CD4-positive, alpha-beta T cell (primary cell): ENCODE data around the gene ACOT12. TPM values are rescaled to one million over a fixed set of nuclear protein-coding genes. Genes with fewer than 3 reads are reported as not detected.
"Not testable (repeated sequence)": the region's sequence is repeated elsewhere in the genome, so short reads cannot be mapped to it uniquely, and the experiment has no call there.

Experiments used
- ATAC-seq: fragments of 200-7000 bp; cut with Tn5 transposase; one replicate; pipeline ENCODE4 v1.10.0; 2022; ENCODE audit warnings: mild to moderate bottlenecking; ENCODE audit not compliant: poor library complexity
- CTCF ChIA-PET: fragments of 350-600 bp; sonication (Branson Sonifier 250); formaldehyde crosslinking; loops from one replicate; lab custom pipeline; 2021; ENCODE audit warnings: antibody characterized with exemption, inconsistent platforms; lab: Charles Lee
- POLR2A ChIA-PET: fragments of 350-600 bp; sonication (Branson Sonifier 250); formaldehyde crosslinking; loops from one replicate; lab custom pipeline; 2021; ENCODE audit warnings: antibody characterized with exemption, inconsistent platforms; lab: Charles Lee
- DNase-seq, 14 experiments: peaks; one replicate each; pipeline ENCODE4 v3.0.0-alpha.2; 2013 to 2020; ENCODE audit warnings: mixed read lengths in 2 of 14
- H3K27ac ChIP-seq, 2 donors: one replicate each; pipeline versions ENCODE4 v1.5.1 to v1.7.0; 2013; ENCODE audit warnings: low read length in 2 of 2, low read depth in 1 of 2, mild to moderate bottlenecking in 1 of 2
- H3K27me3 ChIP-seq, 2 experiments: 1 replicate in 1 of 2; 2 replicates in 1 of 2; pipeline versions ENCODE4 v1.6.1 to v1.7.0; 2013; ENCODE audit warnings: low read length in 2 of 2, control low read depth in 1 of 2, mild to moderate bottlenecking in 1 of 2, moderate library complexity in 1 of 2; ENCODE audit not compliant: insufficient read depth in 2 of 2, control insufficient read depth in 1 of 2
- H3K36me3 ChIP-seq: one replicate; pipeline ENCODE4 v1.6.1; 2013; ENCODE audit warnings: low read length, control low read depth; ENCODE audit not compliant: insufficient read depth
- H3K4me1 ChIP-seq: one replicate; pipeline ENCODE4 v1.6.1; 2013; ENCODE audit warnings: low read length, control low read depth; ENCODE audit not compliant: insufficient read depth
- H3K4me3 ChIP-seq: one replicate; pipeline ENCODE4 v1.5.1; 2013; ENCODE audit warnings: mild to moderate bottlenecking, low read length, moderate library complexity
- H3K9me3 ChIP-seq, 2 experiments: 1 replicate in 1 of 2; 2 replicates in 1 of 2; pipeline versions ENCODE4 v1.6.1 to v1.7.0; 2013; ENCODE audit warnings: low read length in 2 of 2, mild to moderate bottlenecking in 2 of 2, control low read depth in 1 of 2, moderate library complexity in 1 of 2; ENCODE audit not compliant: control insufficient read depth in 1 of 2, insufficient read depth in 1 of 2
- H3K27ac Mint-ChIP-seq: one replicate; pipeline ENCODE4 v1.8.0; 2020; ENCODE audit warnings: mixed read lengths
- H3K27me3 Mint-ChIP-seq: one replicate; pipeline ENCODE4 v1.8.0; 2021; ENCODE audit warnings: mixed read lengths
- H3K36me3 Mint-ChIP-seq: one replicate; pipeline ENCODE4 v1.8.0; 2021; ENCODE audit warnings: low read depth, mixed read lengths
- H3K4me1 Mint-ChIP-seq: one replicate; pipeline ENCODE4 v1.8.0; 2021; ENCODE audit warnings: low read depth, mixed read lengths
- H3K4me3 Mint-ChIP-seq: one replicate; pipeline ENCODE4 v1.8.0; 2020; ENCODE audit warnings: mild to moderate bottlenecking, mixed read lengths
- H3K9me3 Mint-ChIP-seq: one replicate; pipeline ENCODE4 v1.8.0; 2020; ENCODE audit warnings: mixed read lengths
- CTCF ChIP-seq: fragments of 200-600 bp; IDR thresholded peaks from one replicate; pipeline ENCODE4 v1.8.0; 2022; ENCODE audit warnings: antibody characterized with exemption, mild to moderate bottlenecking
- intact Hi-C, 2 experiments: fragments of 100-400 bp; cut with DNase I in 1 of 2; cut with micrococcal nuclease in 1 of 2; formaldehyde crosslinking; loops; one replicate each; pipeline versions ENCODE4 v1.15.1 to v1.9.0; 2023 to 2025; cut with DNase I, micrococcal nuclease
- total RNA-seq, 174 experiments: library from RNA in 2 of 174; stranded (reverse) in 2 of 174; gene quantifications; one replicate each; pipeline ENCODE4 v1.2.3 and lab custom pipeline; 2021 to 2026

Gene ACOT12
- total RNA-seq, 2 experiments from 2014 or later = 0.39 to 0.44 TPM

- DNase-seq (no peak), ATAC-seq (no peak)
- Mint-ChIP-seq H3K4me1 (no peaks in the 10 kb centered on the region), H3K9me3 (no peaks in the 10 kb centered on the region), H3K27me3 (no peaks in the 10 kb centered on the region), H3K36me3 (peaks cover 15% of the 10 kb centered on the region), H3K4me3 (no peak overlapping the region), H3K27ac (no peak overlapping the region)
- H3K27me3 ChIP-seq = no peaks in the 10 kb centered on the region
- POLR2A ChIA-PET = no interaction called here
- no peaks in the 10 kb centered on the region for H3K36me3 ChIP-seq
- CTCF ChIA-PET = no interaction called here
- TF ChIP-seq CTCF = no peak
- intact Hi-C loops = no loop called here
- H3K27ac ChIP-seq = no peak overlapping the region
- no peaks in the 10 kb centered on the region for H3K9me3 ChIP-seq
- H3K4me3 ChIP-seq = no peak overlapping the region
- H3K4me1 ChIP-seq = no peaks in the 10 kb centered on the region
Measured at GRCh38 chr5:81409361-81409760, 15.4 kb upstream of the ACOT12 start.

- no peak for DNase-seq
- H3K27me3 ChIP-seq = no peaks in the 10 kb centered on the region
- intact Hi-C loops = no loop called here
- no peaks in the 10 kb centered on the region for H3K9me3 ChIP-seq
- H3K36me3 ChIP-seq = no peaks in the 10 kb centered on the region
- Mint-ChIP-seq H3K4me1 (no peaks in the 10 kb centered on the region), H3K27me3 (no peaks in the 10 kb centered on the region), H3K27ac (no peak overlapping the region), H3K36me3 (peaks cover 13% of the 10 kb centered on the region), H3K9me3 (no peaks in the 10 kb centered on the region), H3K4me3 (no peak overlapping the region)
- ChIA-PET CTCF (no interaction called here), POLR2A (no interaction called here)
- TF ChIP-seq CTCF = no peak
- no peaks in the 10 kb centered on the region for H3K4me1 ChIP-seq
- ATAC-seq = no peak
- H3K4me3 ChIP-seq = no peak overlapping the region
- H3K27ac ChIP-seq = no peak overlapping the region
Measured at GRCh38 chr5:81408496-81408895, 14.6 kb upstream of the ACOT12 start.

- POLR2A ChIA-PET, H3K4me3 Mint-ChIP-seq: not testable (repeated sequence)
Measured at GRCh38 chr5:81407811-81408210, 13.9 kb upstream of the ACOT12 start.

GRCh38 chr5:81405126-81405891 is 11.4 kb upstream of the ACOT12 start:
- Histone ChIP-seq H3K4me1 (no peaks in the 10 kb centered on the region), H3K9me3 (peaks cover 0 to 5% of the 10 kb centered on the region in 2 experiments), H3K27ac (no peak overlapping the region), H3K36me3 (no peaks in the 10 kb centered on the region), H3K4me3 (no peak overlapping the region), H3K27me3 (no peaks in the 10 kb centered on the region)
- H3K4me3 Mint-ChIP-seq = no peak overlapping the region
- POLR2A ChIA-PET = no interaction called here
- TF ChIP-seq CTCF = no peak
- H3K9me3 Mint-ChIP-seq = no peaks in the 10 kb centered on the region
- H3K4me1 Mint-ChIP-seq = no peaks in the 10 kb centered on the region
- peaks cover 13% of the 10 kb centered on the region for H3K36me3 Mint-ChIP-seq
- no peak overlapping the region for H3K27ac Mint-ChIP-seq
- no peaks in the 10 kb centered on the region for H3K27me3 Mint-ChIP-seq
- DNase-seq (no peak), ATAC-seq (no peak)
- intact Hi-C loops = no loop called here
- CTCF ChIA-PET = no interaction called here

More at GRCh38 chr5:81407811-81408210, 13.9 kb upstream of the ACOT12 start:
- intact Hi-C loops, H3K4me3 ChIP-seq, H3K27ac ChIP-seq, H3K27me3 Mint-ChIP-seq, ATAC-seq, H3K4me1 Mint-ChIP-seq, CTCF ChIA-PET, H3K9me3 ChIP-seq, H3K36me3 ChIP-seq, DNase-seq, H3K27ac Mint-ChIP-seq, H3K9me3 Mint-ChIP-seq, H3K27me3 ChIP-seq, H3K4me1 ChIP-seq: not testable (repeated sequence)
- H3K36me3 Mint-ChIP-seq = peaks cover 13% of the 10 kb centered on the region
